ENCODE results near the gene MTSS2.

Gene MTSS2

DNA sequence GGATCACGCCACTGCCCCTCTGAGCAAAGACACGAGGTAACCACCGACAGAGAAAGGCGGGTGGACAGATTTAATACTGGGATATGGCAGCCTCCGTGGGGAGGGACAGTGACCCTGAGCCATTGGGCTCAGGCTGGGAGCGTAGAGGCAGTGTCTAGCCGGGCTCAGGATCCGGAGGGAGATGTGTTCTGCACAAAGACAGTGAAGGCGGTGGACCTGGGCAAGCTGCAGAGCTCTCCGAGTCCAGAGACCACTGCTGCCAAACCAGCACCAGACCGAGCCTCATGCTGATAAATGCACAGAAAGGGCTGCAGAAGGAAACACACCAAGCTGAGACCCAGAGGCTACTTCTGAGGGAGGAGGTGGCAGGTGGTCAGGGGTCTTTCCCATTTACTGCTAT is 26.5 kb upstream of the MTSS2 start:
- H3K4me1 ChIP-seq, result peaks cover 38% of the 10 kb centered on the region
- no peaks in the 10 kb centered on the region for H3K9me3 ChIP-seq
- TF ChIP-seq, protein P1, sequence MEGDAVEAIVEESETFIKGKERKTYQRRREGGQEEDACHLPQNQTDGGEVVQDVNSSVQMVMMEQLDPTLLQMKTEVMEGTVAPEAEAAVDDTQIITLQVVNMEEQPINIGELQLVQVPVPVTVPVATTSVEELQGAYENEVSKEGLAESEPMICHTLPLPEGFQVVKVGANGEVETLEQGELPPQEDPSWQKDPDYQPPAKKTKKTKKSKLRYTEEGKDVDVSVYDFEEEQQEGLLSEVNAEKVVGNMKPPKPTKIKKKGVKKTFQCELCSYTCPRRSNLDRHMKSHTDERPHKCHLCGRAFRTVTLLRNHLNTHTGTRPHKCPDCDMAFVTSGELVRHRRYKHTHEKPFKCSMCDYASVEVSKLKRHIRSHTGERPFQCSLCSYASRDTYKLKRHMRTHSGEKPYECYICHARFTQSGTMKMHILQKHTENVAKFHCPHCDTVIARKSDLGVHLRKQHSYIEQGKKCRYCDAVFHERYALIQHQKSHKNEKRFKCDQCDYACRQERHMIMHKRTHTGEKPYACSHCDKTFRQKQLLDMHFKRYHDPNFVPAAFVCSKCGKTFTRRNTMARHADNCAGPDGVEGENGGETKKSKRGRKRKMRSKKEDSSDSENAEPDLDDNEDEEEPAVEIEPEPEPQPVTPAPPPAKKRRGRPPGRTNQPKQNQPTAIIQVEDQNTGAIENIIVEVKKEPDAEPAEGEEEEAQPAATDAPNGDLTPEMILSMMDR (IDR thresholded peaks at IDR 0.05; ENCODE audit: low read depth, low read length), result no peak
- no peak for DNase-seq
- H3K27me3 ChIP-seq, result no peaks in the 10 kb centered on the region
- no peaks in the 10 kb centered on the region for H3K36me3 ChIP-seq
- no peak overlapping the region for H3K4me3 ChIP-seq (ENCODE audit: low read depth, low read length)

DNA sequence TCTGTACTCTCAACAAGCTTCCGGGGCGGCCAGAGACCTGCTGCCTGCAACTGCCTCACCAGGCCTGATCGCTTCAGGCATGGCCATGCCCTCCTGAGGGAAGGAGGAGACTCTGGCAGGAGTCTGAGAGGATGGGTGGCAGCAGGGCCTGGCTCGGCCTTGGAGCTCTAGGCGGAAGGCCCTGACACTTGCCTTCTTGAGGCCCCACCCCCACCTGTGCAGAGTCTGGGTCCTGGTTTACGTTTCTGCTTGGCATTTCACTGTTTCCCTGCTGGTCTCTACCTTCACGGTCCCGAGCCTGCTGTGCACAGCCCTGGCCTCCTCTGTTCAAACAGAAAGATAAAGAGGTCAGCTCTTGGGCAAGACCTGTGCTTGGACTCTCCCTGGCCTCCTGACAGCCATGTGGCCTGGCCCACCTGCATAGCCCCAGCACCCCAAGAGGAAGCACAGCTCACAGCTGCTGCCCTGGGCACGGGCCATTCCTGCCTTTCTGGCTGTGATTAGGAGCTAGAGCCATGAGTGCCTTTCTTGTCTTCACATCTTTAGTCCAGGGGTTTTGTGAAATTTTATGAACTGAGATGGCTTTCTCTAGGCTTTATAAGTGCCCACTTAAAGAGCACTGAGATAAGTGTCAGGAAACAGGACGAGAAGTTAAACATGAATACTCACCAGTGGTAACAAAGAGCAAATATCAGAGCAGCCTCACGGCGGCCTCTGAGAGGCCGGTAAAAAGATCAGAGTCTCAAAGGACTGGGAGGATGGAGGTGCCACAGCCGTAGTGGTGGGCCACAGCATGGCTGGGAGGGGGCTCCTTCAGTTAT is 25.6 kb upstream of the MTSS2 start:
- Histone ChIP-seq H3K27me3 (no peaks in the 10 kb centered on the region), H3K36me3 (no peaks in the 10 kb centered on the region), H3K4me1 (peaks cover 44% of the 10 kb centered on the region), H3K9me3 (no peaks in the 10 kb centered on the region), H3K4me3 (ENCODE audit: low read depth, low read length) (no peak overlapping the region)
- TF ChIP-seq, protein P1 (IDR thresholded peaks at IDR 0.05; ENCODE audit: low read depth, low read length), result no peak
- DNase-seq, result no peak

DNA sequence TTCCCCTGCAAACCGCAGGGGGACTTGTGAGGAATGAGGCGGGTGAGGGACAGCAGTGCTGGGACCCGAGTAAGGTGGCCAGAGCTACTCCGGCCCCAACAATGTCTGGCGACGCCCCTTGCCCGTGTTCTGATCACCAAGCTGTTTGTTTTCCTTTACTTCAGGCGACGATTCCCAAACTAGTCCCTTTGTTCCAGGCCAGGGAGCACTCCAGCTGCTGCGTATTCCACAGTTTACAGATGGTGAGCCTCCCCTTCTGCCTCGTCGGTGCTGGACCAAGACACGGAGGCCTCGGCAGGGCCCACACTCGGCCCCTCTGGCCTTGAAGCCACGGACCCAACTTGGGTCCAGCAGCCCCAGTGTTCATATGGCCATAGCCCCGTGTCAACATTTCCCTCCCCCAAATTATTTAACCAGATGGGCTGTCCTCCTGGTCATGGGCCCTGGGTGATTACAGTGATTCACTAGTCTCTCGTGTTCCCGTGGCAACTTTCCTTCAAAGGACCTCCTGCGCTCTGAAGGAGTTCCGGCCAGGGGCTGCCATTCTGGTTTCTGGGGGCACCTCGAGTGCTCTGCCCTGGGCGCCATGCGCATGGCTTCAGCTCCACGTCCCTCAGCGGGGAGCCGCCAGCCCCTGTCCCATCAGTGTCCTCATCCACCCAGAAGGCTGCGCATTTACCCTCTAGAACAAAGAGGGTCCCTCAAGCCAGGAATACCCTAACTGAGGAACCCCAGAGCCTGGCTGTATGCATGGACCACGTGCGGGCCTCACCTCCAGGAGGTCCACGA is 24.8 kb upstream of the MTSS2 start:
- H3K9me3 ChIP-seq, result no peaks in the 10 kb centered on the region
- H3K36me3 ChIP-seq, result no peaks in the 10 kb centered on the region
- TF ChIP-seq, protein P1 (IDR thresholded peaks at IDR 0.05; ENCODE audit: low read depth, low read length), result no peak
- H3K4me3 ChIP-seq (ENCODE audit: low read depth, low read length), result no peak overlapping the region
- H3K4me1 ChIP-seq, result peaks cover 36% of the 10 kb centered on the region
- H3K27me3 ChIP-seq, result no peaks in the 10 kb centered on the region
- DNase-seq, result no peak

DNA sequence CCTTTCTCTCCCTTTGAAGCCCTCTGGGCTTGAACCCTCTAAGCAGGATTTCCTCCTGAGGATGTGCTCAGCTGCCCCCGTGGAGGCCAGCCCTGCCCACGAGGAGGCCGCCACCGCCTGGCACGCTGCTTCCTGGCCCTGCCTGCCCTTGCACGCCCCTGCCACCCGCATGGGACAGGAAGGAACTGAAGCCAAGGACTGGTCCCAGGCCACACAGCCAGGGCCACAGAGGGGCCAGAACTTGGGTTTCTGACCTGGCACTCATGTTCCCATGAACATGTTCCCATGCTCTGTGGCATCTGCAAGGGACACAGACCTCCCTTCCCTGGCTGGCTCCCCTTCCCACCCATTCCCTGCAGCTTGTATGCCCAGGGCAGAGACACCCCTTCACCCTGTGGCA is 24.1 kb upstream of the MTSS2 start:
- no peak for DNase-seq
- H3K4me1 ChIP-seq, result peaks cover 31% of the 10 kb centered on the region
- TF ChIP-seq, protein P1 (IDR thresholded peaks at IDR 0.05; ENCODE audit: low read depth, low read length), result no peak
- no peaks in the 10 kb centered on the region for H3K9me3 ChIP-seq
- no peak overlapping the region for H3K4me3 ChIP-seq (ENCODE audit: low read depth, low read length)
- no peaks in the 10 kb centered on the region for H3K36me3 ChIP-seq
- no peaks in the 10 kb centered on the region for H3K27me3 ChIP-seq

DNA sequence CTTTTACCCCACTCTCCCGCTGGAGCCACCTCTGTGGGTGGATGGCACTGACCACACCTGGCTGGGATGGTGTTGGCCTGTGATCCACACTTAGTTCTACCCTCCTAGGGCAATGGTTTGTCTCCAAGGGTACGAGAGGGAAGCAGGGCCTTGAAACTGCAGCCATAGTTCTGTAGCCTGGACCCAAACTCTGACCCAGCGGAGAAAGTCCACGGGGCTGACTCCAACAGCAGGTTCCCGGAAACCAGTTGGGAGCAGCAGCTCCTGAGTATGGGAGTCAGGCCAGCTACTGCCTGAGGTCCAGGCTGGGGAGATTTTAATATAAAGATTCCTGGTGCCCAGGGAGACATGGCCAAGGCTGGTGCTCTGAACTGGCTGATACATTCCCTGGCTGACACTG is 23.6 kb upstream of the MTSS2 start:
- H3K36me3 ChIP-seq, result no peaks in the 10 kb centered on the region
- no peaks in the 10 kb centered on the region for H3K27me3 ChIP-seq
- H3K9me3 ChIP-seq, result no peaks in the 10 kb centered on the region
- H3K4me1 ChIP-seq, result peaks cover 30% of the 10 kb centered on the region
- no peak overlapping the region for H3K4me3 ChIP-seq (ENCODE audit: low read depth, low read length)
- no peak for DNase-seq
- TF ChIP-seq, protein P1 (IDR thresholded peaks at IDR 0.05; ENCODE audit: low read depth, low read length), result no peak

All from BE2C (cell line).